Neutrophil (primary cell): Measurements from ENCODE around the gene CBLL2.

ENCODE experiments used
- H3K27ac ChIP-seq: fragments of 200-600 bp; sonication (generic); 2 replicates; pipeline ENCODE4 v1.5.1; 2016; ENCODE audit warnings: mild to moderate bottlenecking, moderate library complexity
- H3K27me3 ChIP-seq: fragments of 200-600 bp; sonication (generic); 2 replicates; pipeline ENCODE4 v1.6.0; 2016; ENCODE audit warnings: mild to moderate bottlenecking
- H3K36me3 ChIP-seq: fragments of 200-600 bp; sonication (generic); 2 replicates; pipeline ENCODE4 v1.5.1; 2017
- H3K4me1 ChIP-seq, 2 experiments: fragments of 200-600 bp in 1 of 2; sonication (generic) in 1 of 2; 1 replicate in 1 of 2; 2 replicates in 1 of 2; pipeline versions ENCODE4 v1.5.1 to v1.6.1; 2013 to 2016; ENCODE audit warnings: low read depth in 1 of 2, low read length in 1 of 2, mild to moderate bottlenecking in 1 of 2, moderate library complexity in 1 of 2; ENCODE audit not compliant: control insufficient read depth in 1 of 2, insufficient read depth in 1 of 2
- H3K4me3 ChIP-seq, 2 experiments: fragments of 200-600 bp in 1 of 2; sonication (generic) in 1 of 2; 1 replicate in 1 of 2; 2 replicates in 1 of 2; pipeline ENCODE4 v1.5.1; 2013 to 2016; ENCODE audit warnings: low read depth in 1 of 2, low read length in 1 of 2, mild to moderate bottlenecking in 1 of 2, moderate library complexity in 1 of 2
- H3K9me3 ChIP-seq: fragments of 200-600 bp; sonication (generic); 2 replicates; pipeline ENCODE4 v1.5.1; 2016
- TF ChIP-seq, protein P1 (sequence below): fragments of 200-600 bp; sonication (generic); IDR thresholded peaks from 2 replicates; pipeline ENCODE4 v1.5.1; 2016; ENCODE audit warnings: antibody characterized with exemption

Gene CBLL2

DNA sequence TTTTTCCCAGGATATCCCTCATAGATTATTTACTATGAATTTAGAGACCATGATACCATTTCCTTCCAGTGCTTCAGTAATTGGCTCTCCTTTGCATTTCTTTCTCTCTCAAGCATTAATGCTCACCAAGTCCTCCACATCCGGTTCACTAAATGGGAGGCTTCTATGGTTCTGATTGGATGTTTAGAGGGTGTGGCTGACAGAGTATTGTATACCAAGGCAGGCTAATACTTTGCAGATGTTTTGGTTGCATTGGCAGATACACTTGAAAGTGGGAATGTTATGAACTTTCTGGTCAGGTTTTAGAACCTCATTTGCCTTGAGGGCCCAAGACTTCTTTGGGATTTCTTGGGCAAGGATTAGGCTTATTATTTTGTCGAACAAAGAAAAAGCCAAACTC is 24.2 kb downstream of the CBLL2 start:
- no peak overlapping the region for H3K27ac ChIP-seq
- TF ChIP-seq, protein P1, sequence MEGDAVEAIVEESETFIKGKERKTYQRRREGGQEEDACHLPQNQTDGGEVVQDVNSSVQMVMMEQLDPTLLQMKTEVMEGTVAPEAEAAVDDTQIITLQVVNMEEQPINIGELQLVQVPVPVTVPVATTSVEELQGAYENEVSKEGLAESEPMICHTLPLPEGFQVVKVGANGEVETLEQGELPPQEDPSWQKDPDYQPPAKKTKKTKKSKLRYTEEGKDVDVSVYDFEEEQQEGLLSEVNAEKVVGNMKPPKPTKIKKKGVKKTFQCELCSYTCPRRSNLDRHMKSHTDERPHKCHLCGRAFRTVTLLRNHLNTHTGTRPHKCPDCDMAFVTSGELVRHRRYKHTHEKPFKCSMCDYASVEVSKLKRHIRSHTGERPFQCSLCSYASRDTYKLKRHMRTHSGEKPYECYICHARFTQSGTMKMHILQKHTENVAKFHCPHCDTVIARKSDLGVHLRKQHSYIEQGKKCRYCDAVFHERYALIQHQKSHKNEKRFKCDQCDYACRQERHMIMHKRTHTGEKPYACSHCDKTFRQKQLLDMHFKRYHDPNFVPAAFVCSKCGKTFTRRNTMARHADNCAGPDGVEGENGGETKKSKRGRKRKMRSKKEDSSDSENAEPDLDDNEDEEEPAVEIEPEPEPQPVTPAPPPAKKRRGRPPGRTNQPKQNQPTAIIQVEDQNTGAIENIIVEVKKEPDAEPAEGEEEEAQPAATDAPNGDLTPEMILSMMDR = no peak

DNA sequence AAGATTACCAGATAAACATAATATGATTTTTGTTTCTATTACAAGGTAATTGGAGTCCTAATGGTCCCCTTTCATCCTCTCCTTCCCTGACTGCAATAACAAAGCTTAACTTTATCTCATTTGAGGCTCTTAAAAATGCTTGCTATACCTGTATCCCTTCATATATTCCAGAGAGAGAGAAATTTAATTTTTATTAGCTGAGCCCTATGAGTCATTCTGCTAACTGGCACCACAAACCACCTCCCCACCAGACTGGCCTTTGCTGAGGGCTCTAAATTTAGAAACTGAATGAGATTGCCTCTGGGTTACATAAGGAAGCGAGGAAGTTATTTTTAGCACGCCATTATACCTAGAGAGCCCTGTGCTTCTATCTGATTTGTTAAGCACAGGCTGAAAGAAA is 27.4 kb downstream of the CBLL2 start:
- no peaks in the 10 kb centered on the region for H3K36me3 ChIP-seq
- H3K4me1 ChIP-seq = no peaks in the 10 kb centered on the region
- no peak overlapping the region for H3K27ac ChIP-seq
- no peaks in the 10 kb centered on the region for H3K9me3 ChIP-seq
- TF ChIP-seq, protein P1 = no peak
- H3K27me3 ChIP-seq = no peaks in the 10 kb centered on the region
- H3K4me3 ChIP-seq = no peak overlapping the region

More for the DNA sequence above, 24.2 kb downstream of the CBLL2 start:
- Histone ChIP-seq H3K9me3 (no peaks in the 10 kb centered on the region), H3K4me1 (no peaks in the 10 kb centered on the region), H3K36me3 (no peaks in the 10 kb centered on the region), H3K4me3 (no peak overlapping the region), H3K27me3 (no peaks in the 10 kb centered on the region)

DNA sequence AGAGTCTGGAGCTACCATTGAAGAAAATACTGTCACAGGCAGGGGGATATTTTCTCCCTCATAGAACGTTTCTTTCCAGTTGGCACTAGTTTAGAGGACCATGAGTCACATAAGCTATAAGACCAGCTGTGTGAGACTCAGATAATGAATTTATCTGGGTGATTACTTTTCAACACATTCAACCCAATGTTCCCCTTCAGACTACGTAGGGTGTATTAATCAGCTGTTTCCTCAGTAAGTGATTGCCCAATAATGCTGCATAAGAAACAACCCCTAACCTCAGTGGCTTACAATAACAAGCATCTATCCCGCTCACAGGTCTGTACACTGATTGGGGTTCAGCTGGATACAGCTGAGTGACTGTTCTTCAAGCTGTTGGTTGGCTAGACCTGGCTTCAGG is 38.1 kb downstream of the CBLL2 start:
- TF ChIP-seq, protein P1 = no peak
- H3K27ac ChIP-seq = no peak overlapping the region
- H3K9me3 ChIP-seq = no peaks in the 10 kb centered on the region
- H3K36me3 ChIP-seq = no peaks in the 10 kb centered on the region
- no peaks in the 10 kb centered on the region for H3K27me3 ChIP-seq
- no peaks in the 10 kb centered on the region for H3K4me1 ChIP-seq
- no peak overlapping the region for H3K4me3 ChIP-seq

DNA sequence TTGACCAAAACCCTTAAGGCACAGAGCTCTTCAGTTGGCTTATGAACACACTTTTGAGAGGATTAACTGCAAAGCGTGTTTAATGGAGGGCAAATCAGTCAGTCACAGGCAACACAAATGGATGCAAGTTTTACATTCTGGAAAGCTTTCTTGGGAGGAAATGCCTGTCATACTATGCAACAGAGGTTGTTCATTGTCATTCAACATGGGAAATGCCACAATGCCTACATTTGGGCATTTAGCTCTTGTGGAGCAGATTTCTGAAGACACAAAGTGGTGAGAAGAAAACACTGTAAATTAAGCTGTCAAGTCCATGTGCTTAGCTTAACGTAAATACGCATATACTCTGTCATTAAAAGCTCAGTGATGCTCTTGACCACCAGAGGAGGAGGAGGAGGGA is 41.1 kb downstream of the CBLL2 start:
- Histone ChIP-seq H3K27ac (no peak overlapping the region), H3K36me3 (no peaks in the 10 kb centered on the region), H3K9me3 (no peaks in the 10 kb centered on the region), H3K27me3 (no peaks in the 10 kb centered on the region), H3K4me3 (no peak overlapping the region), H3K4me1 (no peaks in the 10 kb centered on the region)
- TF ChIP-seq, protein P1 = no peak

DNA sequence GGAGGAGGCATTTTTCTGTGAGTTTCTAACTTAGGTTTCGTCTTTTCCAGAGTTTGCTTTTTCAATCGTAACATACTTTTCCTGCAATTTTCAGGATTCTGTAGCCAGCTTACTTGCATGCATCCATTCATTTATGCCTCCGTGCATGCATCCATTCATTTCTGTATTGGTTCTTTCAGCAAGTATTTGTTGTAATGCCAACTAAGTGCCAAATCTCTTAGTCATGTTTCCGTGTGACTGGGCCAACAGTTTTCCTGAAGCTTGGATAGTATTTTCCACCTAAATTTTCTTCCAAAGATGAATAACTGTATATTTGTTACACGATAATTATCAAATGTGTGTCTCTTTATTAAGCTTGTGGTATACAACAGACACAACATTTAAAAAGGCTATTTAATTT is 41.5 kb downstream of the CBLL2 start:
- no peak overlapping the region for H3K27ac ChIP-seq

More for the DNA sequence above, 41.5 kb downstream of the CBLL2 start:
- TF ChIP-seq, protein P1 = no peak
- H3K27me3 ChIP-seq = no peaks in the 10 kb centered on the region
- no peaks in the 10 kb centered on the region for H3K36me3 ChIP-seq
- no peak overlapping the region for H3K4me3 ChIP-seq
- no peaks in the 10 kb centered on the region for H3K9me3 ChIP-seq
- H3K4me1 ChIP-seq = no peaks in the 10 kb centered on the region
